ENCODE results near the gene FAM89A. TPM values are rescaled to one million over a fixed set of nuclear protein-coding genes. Genes with fewer than 3 reads are reported as not detected.
A peak's percentile ranks its signal among the peaks of the same experiment; 100 is the strongest.

Gene FAM89A
- total and polyA plus RNA-seq, 2 of the 13 experiments (the other 11 are each of a cell fraction or from before 2014, with no cell fraction given), result 0.35 to 0.44 TPM

GRCh38 chr1:230978491-230979388 is 61.3 kb downstream of the FAM89A start, which contains the start of the genes ARV1 and TTC13 (continued):
- TF ChIP-seq ZNF609 (CRISPR knock-in tag; IDR thresholded peaks at IDR 0.05; ENCODE audit: borderline replicate concordance), result no peak
- peak; percentile 92 for TF ChIP-seq SP2 (CRISPR knock-in tag; IDR thresholded peaks at IDR 0.05)
- peak; percentile 83; the same call in 1 of the 2 replicates for TF ChIP-seq ZNF556 (CRISPR knock-in tag; IDR thresholded peaks at IDR 0.05; ENCODE audit: borderline replicate concordance)
- TF ChIP-seq CEBPB (IDR thresholded peaks at IDR 0.05; ENCODE audit: borderline replicate concordance, low read depth, low read length), result no peak
- TF ChIP-seq GABPB1 (CRISPR knock-in tag; IDR thresholded peaks at IDR 0.05), result peak; percentile 98
- peak; percentile 61 for TF ChIP-seq ZFP91 (CRISPR knock-in tag; IDR thresholded peaks at IDR 0.05; ENCODE audit: borderline replicate concordance)
- no peak for TF ChIP-seq ATF4 (CRISPR knock-in tag; IDR thresholded peaks at IDR 0.05)
- no peak for TF ChIP-seq NFAT5 (CRISPR knock-in tag; IDR thresholded peaks at IDR 0.05)
- peak; percentile 99 for TF ChIP-seq ZNF143 (CRISPR knock-in tag; IDR thresholded peaks at IDR 0.05)
- TF ChIP-seq ZFP41 (CRISPR knock-in tag; IDR thresholded peaks at IDR 0.05; ENCODE audit: borderline replicate concordance), result no peak
- no peak for TF ChIP-seq DNMT3B (CRISPR knock-in tag; conservative IDR thresholded peaks at IDR 0.05)
- TF ChIP-seq ZNF180 (CRISPR knock-in tag; IDR thresholded peaks at IDR 0.05; ENCODE audit: borderline replicate concordance, low read depth), result no peak
- peak; percentile 86 for TF ChIP-seq STAG1 (CRISPR knock-in tag; IDR thresholded peaks at IDR 0.05)
- TF ChIP-seq DNMT1 (CRISPR knock-in tag; IDR thresholded peaks at IDR 0.05), result no peak; the same call in 1 of the 2 replicates

Data from HepG2 (cell line).